GM23338 (cell line): ENCODE data around the gene JOSD1. TPM values are rescaled to one million over a fixed set of nuclear protein-coding genes. Genes with fewer than 3 reads are reported as not detected.

Source experiments
- ATAC-seq: fragments of 200-7000 bp; cut with Tn5 transposase; 3 replicates; pipeline ENCODE4 v1.9.1; 2020
- DNase-seq: peaks from one replicate; pipeline ENCODE4 v3.0.0-alpha.2; 2015; ENCODE audit warnings: low spot score
- H2AFZ ChIP-seq: fragments of 200-600 bp; sonication (generic); 2 replicates; pipeline ENCODE4 v1.8.0; 2016; ENCODE audit warnings: antibody characterized with exemption, mild to moderate bottlenecking, moderate library complexity
- H3F3A ChIP-seq: fragments of 200-600 bp; sonication (generic); replicated peaks from 2 replicates; pipeline ENCODE4 v1.8.0; 2017; ENCODE audit warnings: antibody characterized with exemption, mixed run types, low read depth
- H3K27ac ChIP-seq: fragments of 200-600 bp; sonication (generic); 2 replicates; pipeline ENCODE4 v1.6.1; 2016; ENCODE audit warnings: low read depth
- H3K27me3 ChIP-seq: fragments of 200-600 bp; sonication (generic); 2 replicates; pipeline ENCODE4 v1.8.0; 2016; ENCODE audit warnings: mild to moderate bottlenecking, mixed run types, moderate library complexity; ENCODE audit not compliant: insufficient read depth
- H3K36me3 ChIP-seq: fragments of 200-600 bp; sonication (generic); 2 replicates; pipeline ENCODE4 v1.8.0; 2016; ENCODE audit warnings: mild to moderate bottlenecking; ENCODE audit not compliant: insufficient read depth
- H3K4me1 ChIP-seq: fragments of 200-600 bp; sonication (generic); 2 replicates; pipeline ENCODE4 v1.8.0; 2016; ENCODE audit warnings: mild to moderate bottlenecking, moderate library complexity; ENCODE audit not compliant: insufficient read depth
- H3K4me2 ChIP-seq: fragments of 200-600 bp; sonication (generic); 2 replicates; pipeline ENCODE4 v1.7.1; 2017; ENCODE audit warnings: mixed run types
- H3K4me3 ChIP-seq: fragments of 200-600 bp; sonication (generic); 2 replicates; pipeline ENCODE4 v1.6.1; 2016; ENCODE audit warnings: mixed run types
- H3K79me2 ChIP-seq: fragments of 200-600 bp; sonication (generic); replicated peaks from 2 replicates; pipeline ENCODE4 v1.8.0; 2017; ENCODE audit warnings: mild to moderate bottlenecking; ENCODE audit not compliant: insufficient read depth
- H3K9me2 ChIP-seq: fragments of 200-600 bp; sonication (generic); 2 replicates; pipeline ENCODE4 v1.8.0; 2017; ENCODE audit not compliant: insufficient read depth
- H4K20me1 ChIP-seq: fragments of 200-600 bp; sonication (generic); replicated peaks from 2 replicates; pipeline ENCODE4 v1.8.0; 2017; ENCODE audit warnings: mild to moderate bottlenecking; ENCODE audit not compliant: insufficient read depth
- H3K27ac Mint-ChIP-seq: 2 replicates; pipeline ENCODE4 v1.8.0; 2020; ENCODE audit warnings: inconsistent platforms, mild to moderate bottlenecking, moderate library complexity, mixed read lengths
- H3K27me3 Mint-ChIP-seq: 3 replicates; pipeline ENCODE4 v1.8.0; 2022; ENCODE audit warnings: low read depth, mild to moderate bottlenecking, moderate library complexity, mixed read lengths, inconsistent platforms; ENCODE audit not compliant: insufficient read depth, poor library complexity
- H3K36me3 Mint-ChIP-seq: 3 replicates; pipeline ENCODE4 v1.8.0; 2021; ENCODE audit warnings: low read depth, mild to moderate bottlenecking, inconsistent platforms, moderate library complexity, mixed read lengths
- H3K4me1 Mint-ChIP-seq: 3 replicates; pipeline ENCODE4 v1.8.0; 2020; ENCODE audit warnings: mild to moderate bottlenecking, inconsistent platforms, mixed read lengths
- H3K4me3 Mint-ChIP-seq: 3 replicates; pipeline ENCODE4 v1.8.0; 2021; ENCODE audit warnings: moderate library complexity, mild to moderate bottlenecking, inconsistent platforms, mixed read lengths
- H3K9me3 Mint-ChIP-seq: 3 replicates; pipeline ENCODE4 v1.8.0; 2020; ENCODE audit warnings: moderate library complexity, mild to moderate bottlenecking, inconsistent platforms, mixed read lengths
- CREB1 ChIP-seq: fragments of 250-450 bp; sonication (Bioruptor Pico); IDR thresholded peaks from 2 replicates; pipeline ENCODE4 v1.5.0; 2020; ENCODE audit warnings: low read depth, mild to moderate bottlenecking, moderate library complexity
- EZH2 ChIP-seq: fragments of 200-600 bp; sonication (generic); IDR thresholded peaks from one replicate; pipeline ENCODE4 v1.8.0; 2017; ENCODE audit warnings: antibody characterized with exemption, mild to moderate bottlenecking, low read depth; ENCODE audit not compliant: unreplicated experiment
- EZH2phosphoT487 ChIP-seq: fragments of 200-600 bp; sonication (generic); IDR thresholded peaks from one replicate; pipeline ENCODE4 v1.8.1; 2018; ENCODE audit warnings: antibody characterized with exemption; ENCODE audit not compliant: unreplicated experiment
- JUNB ChIP-seq: IDR thresholded peaks from one replicate; pipeline ENCODE4 v1.6.1; 2016; ENCODE audit warnings: antibody characterized with exemption; ENCODE audit not compliant: unreplicated experiment
- NANOG ChIP-seq: IDR thresholded peaks from 2 replicates; pipeline ENCODE4 v1.6.1; 2016; ENCODE audit warnings: antibody characterized with exemption, borderline replicate concordance
- POLR2AphosphoS5 ChIP-seq: IDR thresholded peaks from 2 replicates; pipeline ENCODE4 v1.6.1; 2016; ENCODE audit warnings: antibody characterized with exemption, low read depth
- REST ChIP-seq: IDR thresholded peaks from one replicate; pipeline ENCODE4 v1.6.1; 2018; ENCODE audit warnings: antibody characterized with exemption; ENCODE audit not compliant: unreplicated experiment
- STAT1 ChIP-seq: IDR thresholded peaks from one replicate; pipeline ENCODE4 v1.6.1; 2016; ENCODE audit warnings: antibody characterized with exemption; ENCODE audit not compliant: unreplicated experiment
- ZNF114 ChIP-seq: fragments of 250-450 bp; sonication (Bioruptor Pico); IDR thresholded peaks from 2 replicates; pipeline ENCODE4 v1.5.0; 2020; ENCODE audit warnings: mild to moderate bottlenecking, moderate library complexity
- ZNF331 ChIP-seq: fragments of 250-450 bp; sonication (Bioruptor Pico); IDR thresholded peaks from 2 replicates; pipeline ENCODE4 v1.5.0; 2020; ENCODE audit warnings: low read depth, mild to moderate bottlenecking, moderate library complexity
- polyA plus RNA-seq: library from polyadenylated mRNA; unstranded; fragments of >200 nt; fragmentation: Nextera tagmentation; extraction: Ambion mirVana; gene quantifications from 2 replicates; pipeline ENCODE4 v1.2.1, GENCODE V29; 2016
- total RNA-seq: library from RNA; depleted of rRNA; stranded (reverse); fragments of >200 nt; shearing (Covaris generic); gene quantifications from 2 replicates; pipeline ENCODE4 v1.2.3, GENCODE V29; 2014
- TF ChIP-seq, protein P1 (sequence below): IDR thresholded peaks from 2 replicates; pipeline ENCODE4 v1.6.1; 2016; ENCODE audit warnings: antibody characterized with exemption

JOSD1 gene
- total and polyA plus RNA-seq, 2 experiments from 2014 or later: 4.6 to 19.7 TPM

- Histone ChIP-seq H3K27me3 (no peaks in the 10 kb centered on the region), H3F3A (no peaks in the 10 kb centered on the region), H3K9me2 (no peaks in the 10 kb centered on the region), H3K79me2 (no peaks in the 10 kb centered on the region), H3K4me3 (no peak overlapping the region), H3K4me1 (no peaks in the 10 kb centered on the region), H3K36me3 (no peaks in the 10 kb centered on the region), H2AFZ (no peak overlapping the region), H3K4me2 (no peak overlapping the region), H3K27ac (no peak overlapping the region), H4K20me1 (no peaks in the 10 kb centered on the region; the same call in 1 of the 2 replicates)
- peaks cover 27% of the 10 kb centered on the region; the same call in 2 of the 3 replicates for H3K36me3 Mint-ChIP-seq
- H3K27ac Mint-ChIP-seq: no peak overlapping the region
- no peaks in the 10 kb centered on the region; the same call in 1 of the 3 replicates for H3K4me1 Mint-ChIP-seq
- no peak for TF ChIP-seq REST
- no peak for TF ChIP-seq NANOG
- no peak for TF ChIP-seq POLR2AphosphoS5
- no peak for TF ChIP-seq JUNB
- TF ChIP-seq, protein P1, sequence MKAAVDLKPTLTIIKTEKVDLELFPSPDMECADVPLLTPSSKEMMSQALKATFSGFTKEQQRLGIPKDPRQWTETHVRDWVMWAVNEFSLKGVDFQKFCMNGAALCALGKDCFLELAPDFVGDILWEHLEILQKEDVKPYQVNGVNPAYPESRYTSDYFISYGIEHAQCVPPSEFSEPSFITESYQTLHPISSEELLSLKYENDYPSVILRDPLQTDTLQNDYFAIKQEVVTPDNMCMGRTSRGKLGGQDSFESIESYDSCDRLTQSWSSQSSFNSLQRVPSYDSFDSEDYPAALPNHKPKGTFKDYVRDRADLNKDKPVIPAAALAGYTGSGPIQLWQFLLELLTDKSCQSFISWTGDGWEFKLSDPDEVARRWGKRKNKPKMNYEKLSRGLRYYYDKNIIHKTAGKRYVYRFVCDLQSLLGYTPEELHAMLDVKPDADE: no peak
- TF ChIP-seq EZH2: no peak
- no peak for TF ChIP-seq ZNF114 (CRISPR knock-in tag)
- TF ChIP-seq CREB1 (CRISPR knock-in tag): no peak
- TF ChIP-seq ZNF331 (CRISPR knock-in tag): no peak
- no peak for TF ChIP-seq STAT1
- TF ChIP-seq EZH2phosphoT487: no peak
- no peak overlapping the region for H3K4me3 Mint-ChIP-seq
- no peaks in the 10 kb centered on the region; the same call in 2 of the 3 replicates for H3K9me3 Mint-ChIP-seq
- no peak for DNase-seq
- no peak for ATAC-seq
- peaks cover 17% of the 10 kb centered on the region for H3K27me3 Mint-ChIP-seq
These were observed 41.6 kb upstream of the JOSD1 start for GRCh38 chr22:38742176-38742942.
